GM21381 (cell line): ENCODE results near the gene TRAIP.
"Not testable (repeated sequence)": the region's sequence is repeated elsewhere in the genome, so short reads cannot be mapped to it uniquely, and the experiment has no call there.

Source experiments
- ATAC-seq: cut with Tn5 transposase; IDR thresholded peaks from one replicate; pipeline ENCODE4 v1.9.1; 2021; ENCODE audit warnings: mild to moderate bottlenecking, moderate library complexity; ENCODE audit not compliant: unreplicated experiment

The TRAIP gene

GRCh38 chr3:49831341-49831740, 25.0 kb downstream of the TRAIP start:
- no peak for ATAC-seq

DNA sequence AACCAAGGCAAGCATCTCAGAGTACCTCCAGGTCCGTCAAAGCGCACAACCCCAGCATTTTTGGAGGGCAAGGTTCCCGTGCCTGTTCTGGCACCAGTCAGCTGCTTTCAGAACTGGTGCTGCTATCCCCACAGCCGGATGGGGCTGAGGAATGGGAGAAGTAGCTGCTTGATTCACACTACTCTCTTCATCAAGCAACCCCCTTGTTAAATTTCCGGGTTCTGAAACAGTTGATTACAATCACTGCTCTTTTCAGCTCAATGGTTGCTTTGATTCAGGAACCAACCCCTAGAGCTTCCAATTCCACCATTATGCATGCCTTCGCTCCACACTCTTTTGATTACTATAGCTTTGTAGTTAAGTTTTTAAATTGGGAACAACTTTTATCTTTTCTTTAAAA, 30.3 kb downstream of the TRAIP start:
- no peak for ATAC-seq

DNA sequence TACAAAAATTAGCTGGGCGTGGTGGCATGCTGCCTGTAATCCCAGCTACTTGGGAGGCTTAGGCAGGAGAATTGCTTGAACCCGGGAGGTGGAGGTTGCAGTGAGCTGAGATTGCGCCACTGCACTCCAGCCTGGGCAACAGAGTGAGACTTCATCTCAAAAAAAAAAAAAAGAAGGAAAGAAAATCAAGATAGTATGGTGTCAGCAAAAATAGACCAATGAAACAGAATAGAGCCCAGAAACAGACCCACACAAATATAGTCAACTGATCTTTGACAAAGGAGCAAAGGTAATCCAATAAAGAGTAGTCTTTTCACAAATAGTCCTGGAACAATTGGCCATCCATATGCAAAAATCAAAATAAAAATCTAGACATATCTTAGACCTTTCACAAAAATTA, 33.2 kb downstream of the TRAIP start:
- ATAC-seq: not testable (repeated sequence)

GRCh38 chr3:49813497-49814174, 42.7 kb downstream of the TRAIP start, which contains the start of gene UBA7:
Gene UBA7, minus strand, starts transcription at chr3:49813953. Its CDS starts 166 bp downstream, at chr3:49813787.
- peak; percentile 75 for ATAC-seq

- ATAC-seq: no peak
Observed at GRCh38 chr3:49812916-49813496, 43.4 kb downstream of the TRAIP start.

- no peak for ATAC-seq
Observed at GRCh38 chr3:49807431-49808114, 48.8 kb downstream of the TRAIP start.

DNA sequence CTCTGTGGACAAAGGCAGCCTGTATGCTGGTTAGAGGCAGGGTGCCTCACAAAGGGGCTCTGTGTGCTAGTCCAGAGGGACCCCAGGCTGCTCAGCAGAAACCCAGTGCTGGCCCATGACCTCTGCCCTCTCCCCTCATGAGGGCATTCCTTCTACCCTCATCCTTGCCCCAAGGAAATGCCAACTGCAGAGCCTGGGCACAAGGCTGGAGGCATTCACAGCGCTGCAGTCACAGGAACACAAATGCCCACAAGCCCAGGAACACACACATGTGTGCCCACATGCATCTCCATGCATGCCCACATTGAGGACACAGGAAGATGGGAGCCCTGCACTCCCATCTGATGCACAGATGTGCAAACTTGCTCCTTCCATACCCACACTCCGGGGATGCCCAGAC, 49.5 kb downstream of the TRAIP start:
- ATAC-seq: no peak

DNA sequence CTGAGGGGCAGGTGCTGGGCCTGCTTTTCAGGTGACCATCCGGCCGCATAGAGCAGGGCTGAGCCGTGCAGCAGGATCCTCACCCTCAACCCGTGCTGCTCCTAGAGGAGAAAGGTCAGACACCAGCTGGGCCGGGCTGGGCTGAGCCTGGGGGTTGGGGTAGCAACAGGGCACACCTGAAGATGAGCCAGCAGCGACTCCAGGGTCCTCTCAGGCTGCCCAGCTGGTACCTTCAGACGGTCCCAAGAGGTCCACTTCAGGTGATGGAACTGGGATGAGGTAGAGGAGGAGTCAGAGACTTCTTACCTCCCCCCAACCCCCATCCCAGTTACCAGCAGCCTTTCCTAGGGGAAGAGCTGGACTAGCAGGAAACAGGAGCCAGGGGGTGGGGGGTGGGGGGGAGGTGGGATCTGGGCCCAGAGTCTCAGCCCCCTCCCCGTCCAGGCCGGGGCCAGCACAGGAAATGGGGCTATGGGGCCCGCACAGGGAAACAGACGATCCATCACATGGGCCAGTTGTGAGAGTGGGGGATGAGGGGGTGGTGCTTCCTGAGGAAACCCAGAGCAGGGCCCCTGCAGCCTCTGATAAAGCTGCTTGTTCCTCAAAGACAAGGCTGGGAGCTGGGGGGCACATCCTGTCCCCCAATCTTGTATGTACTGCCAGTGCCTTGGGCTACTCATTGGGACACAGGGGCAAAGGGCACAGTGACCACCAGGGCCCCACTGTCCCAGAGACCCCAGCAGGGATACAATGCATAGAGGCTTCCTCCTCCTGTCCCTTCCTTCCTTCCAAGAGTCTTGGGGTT, 50.3 kb downstream of the TRAIP start:
- ATAC-seq: no peak

DNA sequence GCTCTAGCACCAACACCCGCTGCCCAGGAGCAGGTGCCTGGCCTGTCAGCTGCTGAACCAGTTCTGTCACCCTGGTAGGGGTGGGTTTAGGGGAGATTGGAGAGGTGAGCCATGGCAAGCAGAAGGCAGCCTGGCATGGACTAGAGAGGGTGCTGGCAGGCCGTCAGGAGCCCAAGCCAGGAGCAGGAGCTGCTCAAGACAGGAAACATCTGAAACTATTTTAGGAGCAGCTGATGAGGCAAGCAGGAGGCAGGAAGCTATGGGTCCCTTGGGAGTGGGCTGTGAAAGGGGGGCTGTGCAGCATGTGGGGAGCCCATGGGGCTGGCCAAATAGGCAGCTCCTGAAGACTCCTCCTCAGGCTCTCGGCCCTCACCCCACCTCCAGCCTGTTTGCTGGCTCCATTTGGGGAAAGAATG, 51.0 kb downstream of the TRAIP start:
- ATAC-seq: no peak

DNA sequence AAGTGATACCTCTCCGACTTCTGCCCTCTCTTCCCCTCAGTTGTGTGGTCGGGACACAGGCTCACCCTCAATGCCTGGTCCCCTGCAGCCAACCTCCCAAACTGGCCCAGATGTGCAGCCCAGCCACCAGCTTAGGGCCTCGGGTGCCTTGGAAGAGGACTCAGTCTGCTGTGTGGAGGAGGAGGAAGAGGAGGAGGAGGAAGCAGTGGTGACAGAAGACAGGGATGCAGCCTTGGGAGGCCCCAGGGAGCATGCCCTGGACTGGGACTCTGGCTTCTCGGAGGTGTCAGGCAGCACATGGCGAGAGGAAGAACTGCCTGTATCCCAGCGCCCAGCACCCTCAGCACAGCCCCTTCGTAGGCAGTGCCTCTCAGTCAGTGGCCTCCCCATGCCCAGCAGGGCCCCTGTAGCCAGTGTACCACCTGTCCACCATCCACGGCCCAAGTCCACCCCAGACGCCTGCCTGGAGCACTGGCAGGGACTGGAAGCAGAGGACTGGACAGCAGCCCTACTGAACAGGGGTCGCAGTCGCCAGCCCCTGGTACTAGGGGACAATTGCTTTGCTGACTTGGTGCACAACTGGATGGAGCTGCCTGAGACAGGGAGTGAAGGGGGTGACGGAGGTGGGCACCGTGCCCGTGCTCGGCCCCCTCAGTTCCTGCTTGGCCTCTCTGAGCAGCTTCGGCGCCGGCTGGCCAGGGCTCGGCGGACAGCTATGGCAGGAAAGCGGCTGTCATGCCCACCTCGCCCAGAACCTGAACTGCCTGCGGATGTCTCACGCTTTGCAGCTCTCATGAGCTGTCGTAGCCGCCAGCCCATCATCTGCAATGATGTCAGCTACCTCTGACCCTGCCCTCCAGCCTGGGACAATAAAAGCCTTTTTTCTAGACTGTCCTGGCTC, 52.0 kb downstream of the TRAIP start:
- ATAC-seq: no peak

- no peak for ATAC-seq
Observed at GRCh38 chr3:49803465-49804140, 52.8 kb downstream of the TRAIP start.

- ATAC-seq: peak; percentile 66
Observed at GRCh38 chr3:49802719-49803464, 53.5 kb downstream of the TRAIP start, which contains the start of gene INKA1. Gene INKA1, plus strand, starts transcription at chr3:49803261. Its CDS starts 132 bp downstream, at chr3:49803393.

- no peak for ATAC-seq
Observed at GRCh38 chr3:49801160-49801559, 55.2 kb downstream of the TRAIP start.

DNA sequence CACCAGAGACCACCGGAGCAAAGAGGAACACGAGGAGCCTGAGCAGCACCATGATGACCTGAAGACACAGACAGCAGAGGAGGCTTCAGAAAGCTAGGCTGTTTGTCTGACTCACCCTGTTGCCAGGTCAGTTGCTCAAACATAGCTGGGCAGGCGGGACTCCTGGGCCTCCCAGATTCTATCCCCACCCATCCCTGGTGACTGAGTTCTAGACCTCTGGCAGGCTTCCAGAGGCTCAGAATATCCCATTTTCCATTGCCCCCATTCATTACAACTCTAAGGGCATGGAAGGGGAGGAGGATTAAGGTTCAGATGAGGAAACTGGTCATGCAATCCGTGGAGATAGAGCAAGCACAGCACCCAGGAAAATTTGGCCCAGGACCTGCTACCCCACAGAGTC, 56.6 kb downstream of the TRAIP start, which contains the start of gene CDHR4:
Gene CDHR4, minus strand, starts transcription at position 113 of the 400 bp plus-strand sequence. Its CDS starts 61 bp downstream, at position 52.
- no peak for ATAC-seq

DNA sequence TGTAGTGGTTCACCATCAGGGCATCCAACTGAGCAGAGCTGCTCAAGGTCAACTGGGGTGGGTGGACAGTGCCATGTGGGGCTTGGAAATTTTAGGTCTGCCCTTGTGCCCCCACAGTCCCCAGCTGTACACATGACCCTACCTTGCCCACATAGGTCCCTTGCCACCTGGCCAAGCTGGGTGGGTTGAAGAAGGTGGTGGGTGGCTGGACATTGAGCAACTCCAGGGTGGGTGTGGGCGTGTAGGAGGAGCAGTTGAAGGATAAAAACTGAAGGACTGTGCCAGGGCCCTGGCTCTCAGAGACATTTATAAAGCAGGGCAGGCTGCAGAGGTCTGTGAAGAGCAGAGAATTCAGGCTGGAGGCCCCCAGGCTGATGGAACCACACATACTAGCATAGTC, 57.3 kb downstream of the TRAIP start:
- no peak for ATAC-seq

GRCh38 chr3:49794926-49795905, 61.1 kb downstream of the TRAIP start:
- ATAC-seq: no peak

DNA sequence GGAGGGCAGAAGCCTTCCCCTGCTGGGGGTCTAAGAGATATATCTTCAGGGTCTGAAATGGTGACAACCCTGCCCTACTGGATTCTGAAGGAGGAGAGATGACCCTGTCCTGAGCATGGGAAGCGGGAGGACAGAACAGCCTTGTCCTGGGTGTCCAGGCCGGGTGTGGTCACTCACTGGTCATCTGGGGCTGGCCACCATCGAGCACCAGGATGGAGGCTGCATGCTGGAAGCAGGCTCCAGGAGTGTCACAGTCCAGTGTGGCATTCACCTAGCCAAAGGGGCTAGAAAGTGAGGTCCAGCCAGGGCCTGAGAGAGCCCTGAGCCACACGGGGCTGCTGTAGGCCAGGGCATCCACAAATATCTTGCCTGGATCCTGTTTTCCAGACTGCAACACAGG, 61.9 kb downstream of the TRAIP start:
- ATAC-seq: no peak
